GM18520 (cell line): Measurements from ENCODE around the gene PIK3CG.
"Not testable (repeated sequence)": the region's sequence is repeated elsewhere in the genome, so short reads cannot be mapped to it uniquely, and the experiment has no call there.

ENCODE experiments used
- ATAC-seq: cut with Tn5 transposase; IDR thresholded peaks from one replicate; pipeline ENCODE4 v1.9.1; 2021; ENCODE audit not compliant: unreplicated experiment

The PIK3CG gene

GRCh38 chr7:106865130-106866041, at the start of gene PIK3CG:
TSS of gene PIK3CG (plus strand) at chr7:106865282. CDS start at chr7:106867562, 2,280 bp downstream.
- peak; percentile 70 for ATAC-seq

DNA sequence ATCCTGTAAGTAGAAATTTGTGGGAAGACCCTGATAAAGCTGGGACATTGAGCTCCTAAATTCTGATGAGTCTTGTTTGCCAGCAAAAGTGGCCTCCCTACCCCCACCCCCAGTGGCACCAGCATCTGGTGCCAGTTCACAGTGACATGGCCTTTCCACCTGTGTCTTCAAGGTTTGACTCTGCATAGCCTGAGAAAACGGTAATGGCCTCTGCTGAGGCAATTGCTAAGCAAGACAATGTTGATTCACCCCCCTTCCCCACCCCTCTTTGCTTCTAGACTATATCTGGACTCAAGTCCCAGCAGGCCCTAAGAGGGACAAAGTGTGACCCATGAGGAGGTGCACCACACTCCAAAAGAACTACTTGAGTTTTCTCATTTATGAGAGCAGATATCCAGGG, 48.0 kb upstream of the PIK3CG start:
- no peak for ATAC-seq

GRCh38 chr7:106818736-106819135, 46.3 kb upstream of the PIK3CG start:
- no peak for ATAC-seq

DNA sequence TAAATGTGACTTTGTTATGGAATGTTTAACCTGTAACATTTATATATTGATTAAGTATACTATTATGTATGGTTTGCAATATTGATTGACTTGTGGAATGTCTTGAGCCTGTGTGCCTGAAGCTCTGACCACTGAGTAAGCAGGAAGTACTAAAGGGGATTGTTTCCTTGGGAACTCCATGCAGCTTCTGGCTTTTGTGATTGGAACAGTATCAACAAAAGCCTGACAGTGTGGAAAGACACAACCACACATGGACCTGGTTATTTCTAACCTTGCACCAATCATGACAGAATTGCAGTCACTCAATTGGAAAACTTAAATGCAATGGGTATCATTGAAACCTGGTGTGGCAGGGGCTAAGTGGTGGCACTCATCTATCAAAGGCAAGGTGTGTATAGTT, 45.5 kb upstream of the PIK3CG start:
- ATAC-seq = no peak

- ATAC-seq = no peak
These were observed 44.5 kb upstream of the PIK3CG start for GRCh38 chr7:106820321-106821217.

DNA sequence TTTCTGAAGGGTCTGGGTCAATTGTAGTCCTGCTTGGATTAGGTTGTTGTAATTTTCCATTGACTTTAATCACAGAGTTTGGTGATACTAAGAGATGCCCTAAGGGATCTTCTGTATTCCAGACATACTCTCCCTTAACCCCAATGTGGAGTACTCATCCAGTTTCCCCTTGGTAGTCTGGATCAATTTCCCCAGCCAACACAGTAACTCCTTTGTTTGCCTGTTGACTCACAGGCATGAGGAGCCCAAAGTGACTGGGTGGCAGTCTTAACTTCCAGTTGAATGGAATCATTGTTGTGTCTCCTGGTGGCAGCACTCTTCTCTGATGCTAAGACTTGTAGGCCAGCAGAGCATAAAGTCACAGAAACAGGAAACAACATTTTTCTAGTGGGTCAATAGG, 41.5 kb upstream of the PIK3CG start:
- ATAC-seq = no peak

DNA sequence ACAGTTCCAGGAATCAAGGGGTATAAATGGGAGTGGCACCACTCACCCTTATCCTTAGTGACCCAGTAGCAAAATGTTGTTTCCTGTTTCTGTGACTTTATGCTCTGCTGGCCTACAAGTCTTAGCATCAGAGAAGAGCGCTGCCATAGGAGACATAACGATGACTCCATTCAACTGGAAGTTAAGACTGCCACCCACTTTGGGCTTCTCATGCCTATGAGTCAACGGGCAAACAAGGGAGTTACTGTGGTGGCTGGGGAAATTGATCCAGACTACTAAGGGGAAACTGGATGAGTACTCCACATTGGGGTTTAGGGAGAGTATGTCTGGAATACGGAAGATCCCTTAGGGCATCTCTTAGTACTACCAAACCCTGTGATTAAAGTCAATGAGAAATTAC, 40.6 kb upstream of the PIK3CG start:
- ATAC-seq = no peak

DNA sequence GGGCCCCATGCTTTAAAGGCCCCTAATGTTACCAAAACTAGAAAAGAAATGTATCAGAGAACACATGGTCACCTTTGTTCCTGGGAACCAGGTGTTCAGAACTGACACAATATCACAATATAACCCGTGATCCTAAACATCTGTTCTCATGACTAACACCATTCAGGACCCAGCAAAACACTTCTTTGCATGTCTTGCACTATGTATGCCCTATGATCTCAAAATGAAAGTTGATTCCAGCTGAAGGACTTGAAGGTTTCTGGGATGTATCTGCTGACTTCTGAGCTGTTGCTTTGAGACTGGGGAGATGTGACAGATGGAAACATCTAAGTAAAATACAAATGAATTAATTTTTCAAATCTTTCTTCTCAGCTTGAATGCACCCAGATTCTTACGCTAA, 37.5 kb upstream of the PIK3CG start:
- ATAC-seq = no peak

DNA sequence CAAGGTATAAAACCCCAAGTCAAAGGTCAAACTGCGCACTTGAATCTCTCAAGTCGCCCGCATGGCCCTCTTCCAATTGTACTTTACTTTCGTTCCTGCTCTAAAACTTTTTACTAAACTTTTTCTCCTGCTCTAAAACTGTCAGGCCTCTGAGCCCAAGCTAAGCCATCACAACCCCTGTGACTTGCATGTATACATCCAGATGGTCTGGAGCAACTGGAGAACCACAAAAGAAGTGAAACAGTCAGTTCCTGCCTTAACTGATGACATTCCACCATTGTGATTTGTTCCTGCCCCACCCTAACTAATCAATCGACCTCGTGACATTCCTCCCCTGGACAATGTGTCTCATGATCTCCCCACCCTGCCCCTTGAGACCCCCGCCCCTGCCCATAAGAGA, 35.6 kb upstream of the PIK3CG start:
- ATAC-seq = no peak

DNA sequence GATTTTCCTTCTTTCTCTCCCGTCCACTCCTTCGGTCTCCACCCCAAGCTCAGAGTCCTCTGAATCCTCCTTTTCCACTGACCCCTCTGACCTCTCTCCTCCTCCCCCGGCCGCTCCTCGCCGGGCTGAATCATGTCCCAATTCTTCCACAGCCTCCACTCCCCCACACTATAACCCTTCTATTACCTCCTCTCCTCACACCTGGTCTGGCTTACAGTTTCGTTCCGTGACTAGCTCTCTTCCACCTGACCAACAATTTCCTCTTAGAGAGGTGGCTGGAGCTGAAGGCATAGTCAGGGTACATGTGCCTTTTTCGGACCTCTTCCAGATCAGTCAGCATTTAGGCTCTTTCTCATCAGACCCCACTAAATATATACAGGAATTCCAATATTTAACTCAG, 34.2 kb upstream of the PIK3CG start:
- ATAC-seq = not testable (repeated sequence)

DNA sequence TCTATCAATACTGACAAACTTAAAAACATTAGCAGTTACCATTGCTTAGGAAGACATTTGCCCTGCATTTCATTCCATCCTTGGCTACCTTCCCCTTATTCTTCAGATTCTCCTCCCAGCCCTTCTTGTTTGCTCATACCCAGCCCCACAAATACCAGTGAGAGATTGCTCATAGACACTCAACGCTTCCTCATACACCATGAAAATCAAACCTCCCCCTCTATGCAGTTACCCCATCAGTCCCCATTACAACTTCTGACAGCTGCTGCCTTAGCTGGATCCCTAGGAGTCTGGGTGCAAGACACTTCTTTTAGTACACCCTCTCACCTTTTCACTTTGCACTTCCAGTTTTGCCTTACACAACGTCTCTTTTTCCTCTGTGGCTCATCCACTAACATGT, 28.3 kb upstream of the PIK3CG start:
- ATAC-seq = no peak

DNA sequence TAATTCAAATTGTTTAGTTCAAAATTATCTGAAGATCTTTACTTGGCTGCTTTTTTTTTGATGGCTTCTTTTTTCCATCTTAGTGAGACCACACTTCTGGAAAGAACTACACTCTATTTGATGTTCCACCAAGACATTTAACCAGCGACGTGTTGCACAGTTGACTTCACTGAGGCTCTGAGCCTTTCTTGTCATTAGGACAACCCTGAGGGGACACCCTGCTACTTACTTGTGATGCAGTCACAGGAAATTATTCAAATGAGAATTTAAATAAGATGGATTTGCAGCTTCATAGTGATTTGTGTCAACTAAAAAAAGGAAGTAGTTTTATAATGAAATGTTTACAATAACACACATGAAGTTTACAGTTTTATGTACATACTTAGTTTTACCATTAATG, 25.6 kb upstream of the PIK3CG start:
- ATAC-seq = no peak

- no peak for ATAC-seq
These were observed 24.7 kb upstream of the PIK3CG start for GRCh38 chr7:106840342-106840741.

DNA sequence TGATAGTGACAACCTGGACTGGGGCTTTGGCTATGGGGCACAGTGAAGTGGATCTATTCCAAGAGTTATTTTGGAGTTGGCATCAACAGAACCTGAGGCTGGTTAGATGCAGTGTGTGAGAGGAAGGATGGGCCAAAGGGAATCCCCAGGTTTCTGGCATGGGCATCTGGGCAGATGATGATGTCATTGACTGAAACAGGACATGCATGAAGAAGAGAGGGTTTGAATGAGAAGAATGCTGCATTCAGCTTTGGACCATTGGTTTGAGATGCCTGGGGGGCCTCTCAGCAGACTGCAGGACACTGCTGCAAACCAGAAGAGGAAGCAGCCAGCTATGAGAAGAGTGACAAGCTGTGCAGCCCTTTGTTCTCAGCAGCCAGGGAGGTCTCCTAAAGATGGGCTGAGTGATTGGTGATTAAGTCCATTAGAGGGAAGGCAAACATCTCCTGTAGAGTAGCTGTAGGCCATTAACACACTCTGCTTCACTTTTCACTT, 23.1 kb upstream of the PIK3CG start:
- no peak for ATAC-seq

DNA sequence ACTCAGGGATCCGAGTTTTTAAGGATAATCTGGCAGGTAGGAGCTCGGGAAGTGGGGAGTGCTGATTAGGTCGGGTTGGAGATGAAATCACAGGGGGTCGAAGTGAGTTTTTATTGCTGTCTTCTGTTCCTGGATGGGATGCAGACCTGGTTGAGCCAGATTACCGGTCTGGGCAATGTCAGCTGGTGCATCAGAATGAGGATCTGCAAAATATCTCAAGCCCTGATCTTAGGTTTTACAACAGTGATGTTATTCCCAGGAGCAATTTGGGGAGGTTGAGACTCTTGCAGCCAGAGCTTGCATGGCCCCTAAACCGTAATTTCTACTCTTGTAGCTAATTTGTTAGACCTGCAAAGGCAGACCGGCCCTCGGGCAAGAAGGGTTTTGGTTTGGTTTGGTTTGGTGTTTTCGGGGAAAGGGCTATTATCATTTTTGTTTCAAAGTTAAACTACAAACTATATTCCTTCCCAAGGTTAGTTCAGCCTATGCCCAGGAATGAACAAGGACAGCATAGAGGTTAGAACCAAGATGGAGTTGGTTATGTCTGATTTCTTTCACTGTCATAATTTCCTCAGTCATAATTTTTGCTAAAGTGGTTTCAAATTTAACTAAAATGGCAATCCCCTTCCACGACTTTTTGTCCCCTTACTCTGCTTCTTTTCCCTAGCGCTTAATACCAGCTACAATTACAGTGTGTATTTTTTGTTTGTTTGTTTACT, 20.6 kb upstream of the PIK3CG start:
- no peak for ATAC-seq

DNA sequence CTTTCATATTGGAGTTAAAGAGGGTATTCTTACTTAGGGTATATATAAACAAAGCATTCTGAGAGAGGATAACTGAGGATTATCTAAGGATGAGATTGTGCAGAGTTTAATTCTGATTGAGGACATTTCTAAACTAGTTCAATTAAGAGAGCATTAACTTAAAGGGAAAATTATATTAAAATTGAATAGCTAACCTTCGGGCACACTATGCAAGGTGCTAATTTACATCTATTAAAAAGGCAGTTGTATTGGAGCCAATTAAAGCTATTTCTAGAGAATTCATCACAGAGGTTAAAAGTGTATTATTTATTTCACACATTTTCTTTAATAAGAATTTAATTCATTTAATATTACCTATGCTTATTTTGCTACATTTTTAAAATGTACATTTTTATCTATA, 17.0 kb upstream of the PIK3CG start:
- ATAC-seq = no peak

DNA sequence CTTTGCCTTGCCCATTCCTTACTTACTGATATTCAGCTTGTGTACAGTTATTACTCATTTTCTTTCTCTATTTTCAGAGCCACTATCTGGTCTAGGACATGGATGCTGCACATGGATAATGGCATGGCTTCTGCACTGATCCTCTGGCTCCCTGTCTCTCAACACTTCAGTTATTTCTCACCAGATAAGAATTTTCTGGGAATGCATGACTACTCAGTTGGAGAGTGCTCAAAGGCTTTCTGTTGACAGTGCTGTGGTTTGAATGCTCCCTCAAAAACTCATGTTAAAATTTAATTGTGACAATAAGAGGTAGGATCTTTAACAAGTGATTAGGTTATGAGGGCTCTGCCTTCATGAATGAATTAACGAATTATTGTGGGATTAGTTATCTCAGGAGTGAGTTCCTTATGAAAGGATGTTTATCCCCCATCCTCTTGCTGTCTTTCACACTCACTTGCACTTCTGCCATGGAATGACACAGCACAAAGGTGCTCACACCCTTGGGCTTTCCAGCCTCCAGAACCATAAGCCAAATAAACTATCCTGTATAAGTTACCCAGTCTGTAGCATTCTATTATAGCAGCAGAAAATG, 16.1 kb upstream of the PIK3CG start:
- ATAC-seq = no peak

DNA sequence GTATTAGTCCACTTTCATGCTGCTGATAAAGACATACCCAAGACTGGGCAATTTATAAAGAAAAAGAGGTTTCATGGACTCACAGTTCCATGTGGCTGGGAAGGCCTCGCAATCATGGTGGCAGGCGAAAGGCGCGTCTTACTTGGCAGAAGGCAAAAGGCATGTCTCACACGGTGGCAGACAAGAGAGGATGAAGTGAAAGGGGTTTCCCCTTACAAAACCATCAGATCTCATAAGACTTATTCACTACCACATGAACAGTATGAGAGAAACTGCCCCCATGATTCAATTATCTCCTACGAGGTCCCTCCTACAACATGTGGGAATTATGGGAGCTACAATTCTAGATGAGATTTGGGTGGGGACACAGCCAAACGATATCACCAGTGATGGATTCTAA, 13.4 kb upstream of the PIK3CG start:
- ATAC-seq = not testable (repeated sequence)

- no peak for ATAC-seq
These were observed 11.7 kb upstream of the PIK3CG start for GRCh38 chr7:106853250-106853908.

- ATAC-seq = peak; percentile 50
These were observed 9.4 kb upstream of the PIK3CG start for GRCh38 chr7:106855540-106856132.
